Measurements from ENCODE around the gene ANGPTL1.

The ANGPTL1 gene

GRCh38 chr1:178870944-178871343 lies at the start of gene ANGPTL1:
Gene ANGPTL1, minus strand, starts transcription at chr1:178871077. Its CDS starts 5,301 bp downstream, at chr1:178865776.
- Histone ChIP-seq H3K36me3 (ENCODE audit: insufficient read depth) (no peaks in the 10 kb centered on the region), H3K4me1 (ENCODE audit: low read depth, poor library complexity, severe bottlenecking) (no peaks in the 10 kb centered on the region), H3K79me2 (ENCODE audit: insufficient read depth, low read depth) (no peaks in the 10 kb centered on the region), H4K20me1 (ENCODE audit: insufficient read depth) (no peaks in the 10 kb centered on the region), H3K27me3 (ENCODE audit: insufficient read depth, low read depth) (no peaks in the 10 kb centered on the region), H3K9ac (no peak within 1 kb of the TSS), H3K4me2 (no peak within 1 kb of the TSS), H3K27ac (no peak within 1 kb of the TSS), H2AFZ (ENCODE audit: low read depth) (no peak within 1 kb of the TSS), H3K4me3 (IDR thresholded peaks at IDR 0.05; ENCODE audit: insufficient read depth, low read depth, low read length) (no peak within 1 kb of the TSS)
- TF ChIP-seq, protein P1, sequence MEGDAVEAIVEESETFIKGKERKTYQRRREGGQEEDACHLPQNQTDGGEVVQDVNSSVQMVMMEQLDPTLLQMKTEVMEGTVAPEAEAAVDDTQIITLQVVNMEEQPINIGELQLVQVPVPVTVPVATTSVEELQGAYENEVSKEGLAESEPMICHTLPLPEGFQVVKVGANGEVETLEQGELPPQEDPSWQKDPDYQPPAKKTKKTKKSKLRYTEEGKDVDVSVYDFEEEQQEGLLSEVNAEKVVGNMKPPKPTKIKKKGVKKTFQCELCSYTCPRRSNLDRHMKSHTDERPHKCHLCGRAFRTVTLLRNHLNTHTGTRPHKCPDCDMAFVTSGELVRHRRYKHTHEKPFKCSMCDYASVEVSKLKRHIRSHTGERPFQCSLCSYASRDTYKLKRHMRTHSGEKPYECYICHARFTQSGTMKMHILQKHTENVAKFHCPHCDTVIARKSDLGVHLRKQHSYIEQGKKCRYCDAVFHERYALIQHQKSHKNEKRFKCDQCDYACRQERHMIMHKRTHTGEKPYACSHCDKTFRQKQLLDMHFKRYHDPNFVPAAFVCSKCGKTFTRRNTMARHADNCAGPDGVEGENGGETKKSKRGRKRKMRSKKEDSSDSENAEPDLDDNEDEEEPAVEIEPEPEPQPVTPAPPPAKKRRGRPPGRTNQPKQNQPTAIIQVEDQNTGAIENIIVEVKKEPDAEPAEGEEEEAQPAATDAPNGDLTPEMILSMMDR (conservative IDR thresholded peaks at IDR 0.05; ENCODE audit: low read depth, low read length), result no peak

DNA sequence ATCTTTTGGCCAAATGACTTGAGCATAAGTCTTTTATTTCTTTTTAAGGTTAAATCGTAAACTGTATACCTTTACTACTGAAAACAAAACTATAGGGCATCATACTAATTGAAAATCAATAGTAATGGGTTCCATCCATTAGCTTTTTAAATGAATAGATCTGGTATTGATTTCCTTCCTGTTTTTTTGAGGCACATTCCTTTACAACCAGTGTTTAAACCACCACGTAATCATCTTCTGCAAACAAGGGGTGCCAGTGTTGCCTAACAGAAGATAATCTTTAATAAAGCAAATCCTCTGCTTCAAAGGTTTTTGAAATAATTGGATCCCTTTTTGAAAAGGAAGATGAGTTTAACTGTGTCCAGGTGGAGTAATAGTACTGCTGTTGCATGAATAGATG lies 48.7 kb upstream of the ANGPTL1 start:
- Histone ChIP-seq H3K79me2 (ENCODE audit: insufficient read depth, low read depth) (no peaks in the 10 kb centered on the region), H3K4me2 (no peak overlapping the region), H3K36me3 (ENCODE audit: insufficient read depth) (no peaks in the 10 kb centered on the region), H3K9ac (no peak overlapping the region), H4K20me1 (ENCODE audit: insufficient read depth) (no peaks in the 10 kb centered on the region), H3K27me3 (ENCODE audit: insufficient read depth, low read depth) (no peaks in the 10 kb centered on the region), H3K4me3 (IDR thresholded peaks at IDR 0.05; ENCODE audit: insufficient read depth, low read depth, low read length) (no peak overlapping the region), H3K27ac (no peak overlapping the region), H2AFZ (ENCODE audit: low read depth) (no peak overlapping the region), H3K4me1 (ENCODE audit: low read depth, poor library complexity, severe bottlenecking) (peaks cover 12% of the 10 kb centered on the region)
- TF ChIP-seq, protein P1 (conservative IDR thresholded peaks at IDR 0.05; ENCODE audit: low read depth, low read length), result no peak

DNA sequence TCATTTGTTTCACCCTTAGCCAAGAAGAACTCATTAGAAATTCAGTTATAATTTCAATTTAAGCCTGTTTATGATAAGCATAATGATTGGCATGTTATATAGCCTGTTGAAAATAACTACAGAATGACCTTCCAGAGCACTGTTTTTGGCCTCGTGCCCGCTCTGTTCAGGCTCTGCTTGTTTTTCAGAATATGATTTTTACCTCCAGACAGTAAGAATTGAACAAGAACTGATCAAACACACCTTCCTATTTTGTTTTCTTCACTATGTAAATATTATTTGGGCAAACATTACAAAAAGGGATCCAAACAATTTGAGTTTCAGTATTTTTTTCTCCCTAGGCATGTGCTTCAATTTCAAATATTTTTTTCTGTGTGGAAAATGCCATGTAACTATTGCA lies 48.1 kb upstream of the ANGPTL1 start:
- Histone ChIP-seq H3K4me1 (ENCODE audit: low read depth, poor library complexity, severe bottlenecking) (peaks cover 14% of the 10 kb centered on the region), H3K27ac (no peak overlapping the region), H2AFZ (ENCODE audit: low read depth) (no peak overlapping the region), H4K20me1 (ENCODE audit: insufficient read depth) (no peaks in the 10 kb centered on the region), H3K27me3 (ENCODE audit: insufficient read depth, low read depth) (no peaks in the 10 kb centered on the region), H3K36me3 (ENCODE audit: insufficient read depth) (no peaks in the 10 kb centered on the region), H3K79me2 (ENCODE audit: insufficient read depth, low read depth) (no peaks in the 10 kb centered on the region), H3K4me3 (IDR thresholded peaks at IDR 0.05; ENCODE audit: insufficient read depth, low read depth, low read length) (no peak overlapping the region), H3K9ac (no peak overlapping the region), H3K4me2 (no peak overlapping the region)
- TF ChIP-seq, protein P1 (conservative IDR thresholded peaks at IDR 0.05; ENCODE audit: low read depth, low read length), result no peak

DNA sequence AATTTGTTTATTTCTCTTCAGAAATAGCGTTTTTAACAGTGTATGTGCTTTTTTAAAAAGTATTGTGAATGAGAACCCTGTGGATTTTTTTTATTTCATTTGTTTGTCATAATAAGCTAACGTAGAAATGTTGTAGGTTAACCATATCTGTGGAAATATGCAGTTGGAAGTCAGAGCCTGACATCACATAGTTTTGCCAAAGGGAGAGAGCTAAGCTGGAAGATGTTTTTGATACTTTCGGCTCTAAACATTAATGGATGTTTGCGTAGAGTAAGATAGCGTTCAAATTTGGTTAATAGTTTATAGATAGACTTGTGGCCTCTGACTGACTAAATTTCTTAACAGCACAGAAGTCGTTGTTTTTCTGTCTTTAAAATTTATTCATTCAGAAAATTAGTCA lies 47.4 kb upstream of the ANGPTL1 start:
- Histone ChIP-seq H3K27me3 (ENCODE audit: insufficient read depth, low read depth) (no peaks in the 10 kb centered on the region), H3K79me2 (ENCODE audit: insufficient read depth, low read depth) (no peaks in the 10 kb centered on the region), H3K4me2 (no peak overlapping the region), H3K4me1 (ENCODE audit: low read depth, poor library complexity, severe bottlenecking) (peaks cover 14% of the 10 kb centered on the region), H3K36me3 (ENCODE audit: insufficient read depth) (no peaks in the 10 kb centered on the region), H3K27ac (no peak overlapping the region), H4K20me1 (ENCODE audit: insufficient read depth) (no peaks in the 10 kb centered on the region), H3K9ac (no peak overlapping the region), H3K4me3 (IDR thresholded peaks at IDR 0.05; ENCODE audit: insufficient read depth, low read depth, low read length) (no peak overlapping the region), H2AFZ (ENCODE audit: low read depth) (no peak overlapping the region)
- TF ChIP-seq, protein P1 (conservative IDR thresholded peaks at IDR 0.05; ENCODE audit: low read depth, low read length), result no peak

Measured in KMS-11 (cell line).